Neural progenitor cell (in vitro differentiated cells): ENCODE measurements around the gene C19orf12.

ENCODE experiments used
- EZH2 ChIP-seq: fragments of 200-600 bp; sonication (generic); IDR thresholded peaks from 2 replicates; pipeline ENCODE4 v1.6.1; 2017; ENCODE audit warnings: antibody characterized with exemption, mild to moderate bottlenecking, moderate library complexity
- EZH2phosphoT487 ChIP-seq: fragments of 200-600 bp; sonication (generic); IDR thresholded peaks from 2 replicates; pipeline ENCODE4 v1.6.1; 2017; ENCODE audit warnings: antibody characterized with exemption
- TF ChIP-seq, protein P1 (sequence below): fragments of 200-600 bp; sonication (generic); IDR thresholded peaks from 2 replicates; pipeline ENCODE4 v1.5.1; 2017; ENCODE audit warnings: antibody characterized with exemption, mild to moderate bottlenecking

DNA sequence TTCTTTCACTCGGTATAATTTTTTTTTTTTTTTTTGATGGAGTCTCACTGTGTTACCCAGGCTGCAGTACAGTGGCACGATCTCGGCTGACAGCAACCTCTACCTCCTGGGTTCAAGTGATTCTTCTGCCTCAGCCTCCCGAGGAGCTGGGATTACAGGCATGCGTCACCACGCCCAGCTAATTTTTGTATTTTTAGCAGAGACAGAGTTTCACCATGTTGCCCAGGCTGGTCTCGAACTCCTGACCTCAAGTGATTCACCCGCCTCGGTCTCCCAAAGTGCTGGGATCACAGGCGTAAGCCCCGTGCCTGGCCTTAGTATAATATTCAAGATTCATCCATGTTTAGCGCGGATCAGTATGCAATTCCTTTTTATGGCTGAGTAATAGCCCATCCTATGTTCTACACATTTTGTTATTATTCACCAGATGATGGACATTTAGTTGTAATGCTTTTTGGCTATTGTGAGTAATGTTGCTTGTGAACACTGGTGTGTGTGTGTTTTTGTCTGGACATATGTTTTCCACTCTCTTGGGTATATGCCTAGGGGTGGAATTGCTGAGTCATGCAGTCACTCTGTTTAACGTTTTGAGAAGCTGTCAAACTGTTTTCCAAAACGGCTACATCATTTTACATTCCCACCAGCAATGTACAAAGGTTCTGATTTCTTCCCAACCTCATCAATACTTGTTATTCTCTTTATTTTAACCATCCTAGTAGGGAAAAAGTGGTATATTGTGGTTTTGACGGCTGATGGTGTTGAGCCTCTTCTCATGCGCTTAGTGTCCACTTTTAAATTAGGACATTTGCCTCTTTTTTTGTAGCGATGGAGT is 26.9 kb downstream of the C19orf12 start:
- TF ChIP-seq, protein P1, sequence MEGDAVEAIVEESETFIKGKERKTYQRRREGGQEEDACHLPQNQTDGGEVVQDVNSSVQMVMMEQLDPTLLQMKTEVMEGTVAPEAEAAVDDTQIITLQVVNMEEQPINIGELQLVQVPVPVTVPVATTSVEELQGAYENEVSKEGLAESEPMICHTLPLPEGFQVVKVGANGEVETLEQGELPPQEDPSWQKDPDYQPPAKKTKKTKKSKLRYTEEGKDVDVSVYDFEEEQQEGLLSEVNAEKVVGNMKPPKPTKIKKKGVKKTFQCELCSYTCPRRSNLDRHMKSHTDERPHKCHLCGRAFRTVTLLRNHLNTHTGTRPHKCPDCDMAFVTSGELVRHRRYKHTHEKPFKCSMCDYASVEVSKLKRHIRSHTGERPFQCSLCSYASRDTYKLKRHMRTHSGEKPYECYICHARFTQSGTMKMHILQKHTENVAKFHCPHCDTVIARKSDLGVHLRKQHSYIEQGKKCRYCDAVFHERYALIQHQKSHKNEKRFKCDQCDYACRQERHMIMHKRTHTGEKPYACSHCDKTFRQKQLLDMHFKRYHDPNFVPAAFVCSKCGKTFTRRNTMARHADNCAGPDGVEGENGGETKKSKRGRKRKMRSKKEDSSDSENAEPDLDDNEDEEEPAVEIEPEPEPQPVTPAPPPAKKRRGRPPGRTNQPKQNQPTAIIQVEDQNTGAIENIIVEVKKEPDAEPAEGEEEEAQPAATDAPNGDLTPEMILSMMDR, result no peak
- TF ChIP-seq EZH2, result no peak
- no peak for TF ChIP-seq EZH2phosphoT487
